Omental fat pad (tissue), 4 donors: ENCODE measurements around the gene AARSD1. TPM values are rescaled to one million over a fixed set of nuclear protein-coding genes. Genes with fewer than 3 reads are reported as not detected.
A peak's percentile ranks its signal among the peaks of the same experiment; 100 is the strongest.
"Not testable (repeated sequence)": the region's sequence is repeated elsewhere in the genome, so short reads cannot be mapped to it uniquely, and the experiment has no call there.

Source experiments
- ATAC-seq: fragments of 150-250 bp; one replicate; pipeline ENCODE4 v1.9.1; 2016; ENCODE audit warnings: mild to moderate bottlenecking, moderate library complexity; ENCODE audit not compliant: low FRiP score
- DNase-seq: peaks from one replicate; pipeline ENCODE4 v3.0.0-alpha.2; 2019; ENCODE audit warnings: low spot score
- CTCF ChIP-seq, 3 donors: fragments of 450-650 bp; IDR thresholded peaks; one replicate each; pipeline ENCODE4 v1.5.1; 2016 to 2017; ENCODE audit warnings: antibody characterized with exemption in 3 of 3, mild to moderate bottlenecking in 3 of 3, moderate library complexity in 2 of 3
- total RNA-seq, 4 donors: library from RNA; depleted of rRNA; stranded (reverse); fragments of >200 nt; gene quantifications; one replicate each; pipeline ENCODE4 v1.1.0, GENCODE V29; 2016

AARSD1 gene
- 10 to 100 TPM; 17.8 to 36.0 (median 20.2) TPM for total RNA-seq

DNA sequence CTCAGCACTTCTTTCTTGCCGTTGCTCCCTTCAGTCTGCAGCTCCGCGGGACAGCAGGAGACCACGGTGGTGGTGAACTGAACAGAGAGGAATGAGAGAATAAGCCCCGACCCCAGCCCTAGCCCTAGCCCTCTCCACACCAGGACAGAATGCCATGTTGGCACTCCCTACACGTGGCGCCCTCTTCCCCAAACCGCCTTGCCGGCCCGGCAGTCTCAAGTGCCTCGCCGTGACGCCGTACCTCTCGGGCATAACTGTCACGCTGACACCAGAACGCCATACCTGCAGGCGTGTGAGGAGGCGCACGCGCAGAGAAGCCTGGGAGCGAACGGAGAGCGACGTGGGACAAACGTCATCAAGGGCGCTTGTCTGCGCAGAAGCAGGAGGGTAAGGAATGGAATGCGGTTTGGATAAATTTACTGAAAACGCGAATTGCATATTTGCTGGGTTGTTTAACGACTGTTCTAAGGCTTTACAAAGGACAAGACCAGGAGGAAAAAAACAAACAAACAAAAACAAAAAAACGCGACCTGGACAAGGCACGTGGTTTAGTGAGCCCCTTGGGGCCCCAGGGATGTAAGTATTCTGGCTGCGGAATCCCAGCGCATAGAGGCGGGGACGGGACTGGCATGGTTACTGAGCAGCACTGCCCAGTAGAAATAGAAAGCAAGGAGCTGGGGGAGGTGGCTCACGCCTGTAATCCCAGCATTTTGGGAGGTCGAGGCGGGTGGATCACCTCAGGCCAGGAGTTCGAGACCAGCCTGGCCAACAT, at the start of gene AARSD1:
TSS of gene AARSD1 (minus strand) at position 294 of the 772 bp plus-strand sequence. CDS start at position 280, 14 bp downstream.
- ATAC-seq (peak; percentile 95), DNase-seq (peak; percentile 52)
- no peak for TF ChIP-seq CTCF (IDR thresholded peaks at IDR 0.05)

DNA sequence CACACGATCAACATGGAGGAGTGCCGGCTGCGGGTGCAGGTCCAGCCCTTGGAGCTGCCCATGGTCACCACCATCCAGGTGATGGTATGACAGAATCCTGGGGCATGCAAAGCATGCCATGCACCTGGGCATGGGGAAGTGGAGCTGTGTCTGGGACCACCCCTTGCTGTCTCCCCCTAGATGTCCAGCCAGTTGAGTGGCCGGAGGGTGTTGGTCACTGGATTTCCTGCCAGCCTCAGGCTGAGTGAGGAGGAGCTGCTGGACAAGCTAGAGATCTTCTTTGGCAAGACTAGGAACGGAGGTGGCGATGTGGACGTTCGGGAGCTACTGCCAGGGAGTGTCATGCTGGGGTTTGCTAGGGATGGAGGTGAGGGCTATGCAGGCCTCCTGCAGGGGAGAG, 49.0 kb upstream of the AARSD1 start:
- DNase-seq, result no peak
- TF ChIP-seq CTCF (IDR thresholded peaks at IDR 0.05), result no peak
- ATAC-seq, result no peak

DNA sequence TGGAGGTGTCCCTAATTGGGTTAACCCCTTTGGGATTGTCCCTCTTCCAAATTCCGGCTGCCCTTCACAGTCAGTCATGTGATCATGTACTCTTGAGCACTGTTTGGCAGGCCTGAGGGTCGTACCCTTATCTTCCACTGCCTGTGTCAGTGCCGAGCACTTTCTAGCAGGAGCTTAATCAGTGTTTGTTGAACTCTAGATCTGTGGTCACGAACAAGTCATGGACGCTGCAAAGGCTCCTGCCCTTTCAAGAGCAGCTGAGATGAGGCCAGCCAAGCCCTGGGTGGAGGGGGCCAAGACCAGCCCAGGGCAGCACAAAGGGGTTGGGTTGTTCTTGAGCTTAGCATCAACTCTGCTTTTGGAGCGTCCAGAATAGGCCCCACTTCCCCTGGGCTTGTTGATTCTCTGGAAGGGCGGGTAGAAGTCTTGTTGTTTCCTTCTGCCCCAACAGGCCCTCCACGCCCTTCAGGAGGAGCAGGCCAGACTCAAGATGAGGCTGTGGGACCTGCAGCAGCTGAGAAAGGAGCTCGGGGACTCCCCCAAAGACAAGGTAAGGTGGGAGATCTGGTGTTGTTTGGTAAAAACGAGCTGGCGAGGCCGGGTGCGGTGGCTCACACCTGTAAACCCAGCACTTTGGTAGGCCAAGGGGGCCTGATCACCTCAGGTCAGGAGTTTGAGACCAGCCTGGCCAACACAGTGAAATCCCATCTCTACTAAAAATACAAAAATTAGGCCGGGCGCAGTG, 47.6 kb upstream of the AARSD1 start:
- TF ChIP-seq CTCF (IDR thresholded peaks at IDR 0.05), result no peak
- DNase-seq (no peak), ATAC-seq (no peak)

DNA sequence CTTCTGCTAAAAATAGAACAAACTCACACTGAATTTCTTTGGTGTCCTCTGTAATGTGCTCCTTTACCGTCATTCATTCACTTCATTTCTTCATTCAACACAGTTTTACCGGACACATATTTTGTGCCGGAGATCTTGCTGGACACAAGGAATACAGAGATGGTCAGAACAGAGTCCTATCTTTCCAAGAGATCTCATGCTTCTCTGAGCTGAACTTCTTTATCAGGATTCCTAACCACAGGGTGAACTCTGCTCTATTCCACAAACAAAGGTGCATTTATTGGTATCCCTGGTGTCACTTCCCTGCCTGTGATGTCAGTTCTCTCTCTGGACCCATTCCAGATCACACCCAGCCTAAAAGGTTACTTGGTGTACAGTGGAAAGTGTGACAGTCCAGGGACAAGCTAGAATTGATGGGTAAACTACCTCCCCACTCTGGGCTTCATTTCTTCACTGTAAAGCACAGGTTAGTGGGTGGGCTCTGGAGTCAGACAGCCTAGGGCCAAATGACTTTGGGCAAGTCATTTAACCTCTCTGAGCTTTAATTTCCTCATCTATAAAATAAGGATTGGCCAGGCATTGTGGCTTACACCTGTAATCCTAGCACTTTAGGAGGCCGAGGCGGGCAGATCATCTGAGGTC, 46.5 kb upstream of the AARSD1 start:
- ATAC-seq, result no peak
- TF ChIP-seq CTCF (IDR thresholded peaks at IDR 0.05), result no peak
- DNase-seq, result no peak

DNA sequence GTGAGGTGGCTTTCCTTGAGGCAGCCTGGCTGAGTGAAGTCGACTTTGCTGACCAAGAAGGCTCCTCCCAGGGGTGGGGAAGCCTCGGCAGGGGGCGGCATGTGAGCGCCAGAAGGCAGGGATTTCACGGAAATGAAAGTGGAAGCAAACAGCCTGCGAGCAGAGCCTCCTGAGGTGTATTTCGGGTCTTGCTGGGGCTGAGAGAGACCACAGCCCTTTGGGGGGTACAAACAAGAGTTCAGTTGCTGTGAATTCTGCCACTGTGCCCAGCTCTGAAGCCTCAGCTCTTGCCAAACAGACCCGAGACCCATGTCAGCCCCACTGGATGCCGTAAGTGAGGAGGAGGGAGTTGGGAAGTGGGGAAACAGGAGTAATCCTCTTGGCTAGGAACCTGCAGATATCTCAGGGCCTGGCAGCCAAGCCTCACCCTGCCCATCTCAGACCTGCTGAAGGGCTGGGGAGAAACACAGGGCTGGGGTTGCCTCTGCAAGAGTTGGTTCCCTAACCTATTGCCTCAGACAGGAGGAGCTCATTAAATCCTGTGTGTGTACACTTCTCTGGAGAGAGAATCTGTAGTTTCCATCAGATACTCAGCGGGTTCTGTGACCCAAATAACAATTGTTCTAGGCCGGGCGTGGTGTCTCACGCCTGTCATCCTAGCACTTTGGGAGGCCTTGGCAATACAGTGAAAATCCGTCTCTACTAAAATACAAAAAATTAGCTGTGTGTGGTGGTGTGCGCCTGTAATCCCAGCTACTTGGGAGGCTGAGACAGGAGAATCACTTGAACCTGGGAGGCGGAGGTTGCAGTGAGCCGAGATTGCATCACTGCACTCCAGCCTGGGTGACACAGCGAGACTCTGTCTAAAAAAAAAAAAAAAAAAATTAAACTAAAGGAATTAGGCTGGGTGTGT, 42.6 kb upstream of the AARSD1 start, which contains the start of gene IFI35:
TSS of gene IFI35 (plus strand) at position 146 of the 913 bp plus-strand sequence. CDS start at position 310, 164 bp downstream.
- peak; percentile 89 for ATAC-seq
- TF ChIP-seq CTCF (IDR thresholded peaks at IDR 0.05), result no peak
- peak; percentile 50 for DNase-seq

DNA sequence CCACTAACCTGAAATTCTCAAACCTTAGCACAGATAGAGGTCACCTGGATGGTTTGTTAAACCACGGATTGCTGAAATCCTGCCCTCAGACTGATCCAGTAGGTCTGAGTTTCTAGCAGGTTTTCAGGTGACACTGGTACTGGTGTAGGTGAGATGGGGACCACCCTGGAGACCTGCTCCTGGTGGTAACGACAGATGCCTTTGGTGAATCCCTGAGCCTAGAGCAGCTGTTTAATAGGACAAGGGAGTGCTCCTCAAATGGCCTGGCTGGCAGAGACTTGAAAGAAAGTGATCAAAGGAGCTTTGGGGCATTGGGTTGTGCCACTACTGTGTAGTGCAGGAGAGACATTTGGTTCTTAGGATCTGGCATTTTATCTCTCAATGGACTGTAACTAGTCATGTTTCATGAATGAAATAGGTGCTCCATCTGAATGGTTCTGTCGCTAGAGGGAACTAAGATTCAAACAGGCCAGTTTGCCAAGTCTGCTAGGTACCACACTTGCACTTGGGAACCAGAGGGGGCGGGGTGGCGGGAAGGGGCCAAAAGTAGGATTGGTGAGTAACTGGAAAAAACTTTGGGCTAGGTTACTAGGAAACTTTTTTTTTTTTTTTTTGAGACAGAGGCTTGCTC, 39.4 kb upstream of the AARSD1 start:
- no peak for DNase-seq
- TF ChIP-seq CTCF (IDR thresholded peaks at IDR 0.05), result no peak
- no peak for ATAC-seq

DNA sequence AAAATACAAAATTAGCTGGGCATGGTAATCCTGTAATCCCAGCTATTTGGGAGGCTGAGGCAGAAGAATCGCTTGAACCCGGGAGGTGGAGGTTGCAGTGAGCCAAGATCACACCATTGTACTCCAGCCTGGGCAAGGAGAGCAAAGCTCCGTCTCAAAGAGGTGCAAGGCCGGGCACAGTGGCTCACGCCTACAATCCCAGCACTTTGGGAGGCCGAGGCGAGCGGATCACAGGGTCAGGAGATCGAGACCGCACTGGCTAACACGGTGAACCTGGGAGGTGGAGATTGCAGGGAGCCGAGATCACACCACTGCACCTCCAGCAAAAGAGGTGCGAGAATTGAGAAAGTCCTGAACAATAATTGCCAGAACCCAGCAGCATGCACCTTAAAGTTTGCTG, 36.6 kb upstream of the AARSD1 start:
- ATAC-seq, DNase-seq: not testable (repeated sequence)
